Liver (tissue), 3 donors: Measurements from ENCODE around the gene EIF2S3.

Source experiments
- EGR1 ChIP-seq, 2 donors: IDR thresholded peaks; 2 replicates each; pipeline ENCODE4 v1.6.1; 2016 to 2018; ENCODE audit warnings: antibody characterized with exemption in 2 of 2, low read depth in 2 of 2
- FOXA1 ChIP-seq: IDR thresholded peaks from 2 replicates; pipeline ENCODE4 v1.6.1; 2016; ENCODE audit warnings: antibody characterized with exemption
- GABPA ChIP-seq, 2 donors: IDR thresholded peaks in 1 of 2; conservative IDR thresholded peaks in 1 of 2; 2 replicates each; pipeline ENCODE4 v1.6.1; 2016; ENCODE audit warnings: antibody characterized with exemption in 2 of 2, mild to moderate bottlenecking in 1 of 2, moderate library complexity in 1 of 2
- JUND ChIP-seq, 2 donors: IDR thresholded peaks; 2 replicates each; pipeline ENCODE4 v1.6.1; 2016; ENCODE audit warnings: antibody characterized with exemption in 2 of 2
- NR2F2 ChIP-seq: IDR thresholded peaks from 2 replicates; pipeline ENCODE4 v1.6.1; 2016; ENCODE audit warnings: antibody characterized with exemption
- RAD21 ChIP-seq, 2 donors: IDR thresholded peaks; 2 replicates each; pipeline ENCODE4 v1.6.1; 2016; ENCODE audit warnings: antibody characterized with exemption in 2 of 2, mild to moderate bottlenecking in 2 of 2
- RXRA ChIP-seq, 2 donors: IDR thresholded peaks; 2 replicates each; pipeline ENCODE4 v1.6.1; 2017 to 2018; ENCODE audit warnings: antibody characterized with exemption in 2 of 2, mild to moderate bottlenecking in 1 of 2
- SP1 ChIP-seq: IDR thresholded peaks from 2 replicates; pipeline ENCODE4 v1.6.1; 2018; ENCODE audit warnings: antibody characterized with exemption, mild to moderate bottlenecking
- YY1 ChIP-seq: IDR thresholded peaks from 2 replicates; pipeline ENCODE4 v1.6.1; 2016; ENCODE audit warnings: antibody characterized with exemption, mild to moderate bottlenecking
- TF ChIP-seq, protein P1 (sequence below): fragments of 150-350 bp; IDR thresholded peaks from 2 replicates; pipeline ENCODE4 v1.5.1; 2017; ENCODE audit warnings: improper control_type of control experiment, low read depth, low read length; ENCODE audit not compliant: missing input control
- TF ChIP-seq, protein P2 (sequence below): IDR thresholded peaks from 2 replicates; pipeline ENCODE4 v1.6.1; 2016; ENCODE audit warnings: antibody characterized with exemption
- TF ChIP-seq, protein P3 (sequence below): IDR thresholded peaks from 2 replicates; pipeline ENCODE4 v1.6.1; 2016; ENCODE audit warnings: antibody characterized with exemption
- TF ChIP-seq, protein P4 (sequence below): IDR thresholded peaks from 2 replicates; pipeline ENCODE4 v1.6.1; 2016; ENCODE audit warnings: antibody characterized with exemption
- donor health status: healthy.
- donor health status: healthy.

DNA sequence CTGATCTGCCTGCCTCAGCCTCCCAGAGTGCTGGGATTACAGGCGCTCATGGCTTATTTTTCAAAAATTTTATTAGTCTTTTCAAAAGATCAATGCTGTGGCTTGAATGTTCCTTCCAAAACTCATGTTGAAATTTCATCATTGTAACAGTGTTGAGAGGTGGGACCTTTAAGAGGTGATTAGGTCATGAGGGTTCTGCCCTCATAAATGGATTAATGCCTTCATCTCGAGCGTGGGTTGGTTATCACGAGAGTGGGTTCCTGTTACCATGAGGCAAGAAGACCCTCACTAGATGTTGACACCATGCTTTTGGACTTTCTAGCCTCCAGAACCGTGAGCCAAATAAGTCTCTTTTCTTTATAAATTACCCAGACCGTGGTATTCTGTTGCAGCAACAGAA, 30.3 kb downstream of the EIF2S3 start:
- TF ChIP-seq, protein P1, sequence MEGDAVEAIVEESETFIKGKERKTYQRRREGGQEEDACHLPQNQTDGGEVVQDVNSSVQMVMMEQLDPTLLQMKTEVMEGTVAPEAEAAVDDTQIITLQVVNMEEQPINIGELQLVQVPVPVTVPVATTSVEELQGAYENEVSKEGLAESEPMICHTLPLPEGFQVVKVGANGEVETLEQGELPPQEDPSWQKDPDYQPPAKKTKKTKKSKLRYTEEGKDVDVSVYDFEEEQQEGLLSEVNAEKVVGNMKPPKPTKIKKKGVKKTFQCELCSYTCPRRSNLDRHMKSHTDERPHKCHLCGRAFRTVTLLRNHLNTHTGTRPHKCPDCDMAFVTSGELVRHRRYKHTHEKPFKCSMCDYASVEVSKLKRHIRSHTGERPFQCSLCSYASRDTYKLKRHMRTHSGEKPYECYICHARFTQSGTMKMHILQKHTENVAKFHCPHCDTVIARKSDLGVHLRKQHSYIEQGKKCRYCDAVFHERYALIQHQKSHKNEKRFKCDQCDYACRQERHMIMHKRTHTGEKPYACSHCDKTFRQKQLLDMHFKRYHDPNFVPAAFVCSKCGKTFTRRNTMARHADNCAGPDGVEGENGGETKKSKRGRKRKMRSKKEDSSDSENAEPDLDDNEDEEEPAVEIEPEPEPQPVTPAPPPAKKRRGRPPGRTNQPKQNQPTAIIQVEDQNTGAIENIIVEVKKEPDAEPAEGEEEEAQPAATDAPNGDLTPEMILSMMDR: no peak
- TF ChIP-seq JUND (IDR thresholded peaks at IDR 0.05): no peak
- TF ChIP-seq, protein P2, sequence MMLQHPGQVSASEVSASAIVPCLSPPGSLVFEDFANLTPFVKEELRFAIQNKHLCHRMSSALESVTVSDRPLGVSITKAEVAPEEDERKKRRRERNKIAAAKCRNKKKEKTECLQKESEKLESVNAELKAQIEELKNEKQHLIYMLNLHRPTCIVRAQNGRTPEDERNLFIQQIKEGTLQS: no peak
- TF ChIP-seq RXRA (IDR thresholded peaks at IDR 0.05): no peak
- no peak for TF ChIP-seq YY1
- TF ChIP-seq, protein P3, sequence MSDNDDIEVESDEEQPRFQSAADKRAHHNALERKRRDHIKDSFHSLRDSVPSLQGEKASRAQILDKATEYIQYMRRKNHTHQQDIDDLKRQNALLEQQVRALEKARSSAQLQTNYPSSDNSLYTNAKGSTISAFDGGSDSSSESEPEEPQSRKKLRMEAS: no peak
- TF ChIP-seq, protein P4, sequence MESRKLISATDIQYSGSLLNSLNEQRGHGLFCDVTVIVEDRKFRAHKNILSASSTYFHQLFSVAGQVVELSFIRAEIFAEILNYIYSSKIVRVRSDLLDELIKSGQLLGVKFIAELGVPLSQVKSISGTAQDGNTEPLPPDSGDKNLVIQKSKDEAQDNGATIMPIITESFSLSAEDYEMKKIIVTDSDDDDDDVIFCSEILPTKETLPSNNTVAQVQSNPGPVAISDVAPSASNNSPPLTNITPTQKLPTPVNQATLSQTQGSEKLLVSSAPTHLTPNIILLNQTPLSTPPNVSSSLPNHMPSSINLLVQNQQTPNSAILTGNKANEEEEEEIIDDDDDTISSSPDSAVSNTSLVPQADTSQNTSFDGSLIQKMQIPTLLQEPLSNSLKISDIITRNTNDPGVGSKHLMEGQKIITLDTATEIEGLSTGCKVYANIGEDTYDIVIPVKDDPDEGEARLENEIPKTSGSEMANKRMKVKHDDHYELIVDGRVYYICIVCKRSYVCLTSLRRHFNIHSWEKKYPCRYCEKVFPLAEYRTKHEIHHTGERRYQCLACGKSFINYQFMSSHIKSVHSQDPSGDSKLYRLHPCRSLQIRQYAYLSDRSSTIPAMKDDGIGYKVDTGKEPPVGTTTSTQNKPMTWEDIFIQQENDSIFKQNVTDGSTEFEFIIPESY: no peak
- TF ChIP-seq SP1: no peak
- no peak for TF ChIP-seq EGR1 (IDR thresholded peaks at IDR 0.05; ENCODE audit: low read depth in 2 of 2)
- TF ChIP-seq FOXA1: no peak
- no peak for TF ChIP-seq GABPA (IDR thresholded peaks at IDR 0.05 in 1 of 2, conservative IDR thresholded peaks at IDR 0.05 in 1 of 2)
- no peak for TF ChIP-seq RAD21 (IDR thresholded peaks at IDR 0.05)
- no peak for TF ChIP-seq NR2F2
